NB4 (cell line): Measurements from ENCODE around the gene AP3S1.

ENCODE experiments used
- CTCF ChIP-seq: IDR thresholded peaks from one replicate; pipeline ENCODE4 v1.5.1; 2012; ENCODE audit warnings: low read depth, low read length
- MAX ChIP-seq: IDR thresholded peaks from 2 replicates; pipeline ENCODE4 v1.6.1; 2011; ENCODE audit warnings: low read depth, low read length
- MYC ChIP-seq: IDR thresholded peaks from 2 replicates; pipeline ENCODE4 v1.6.1; 2011; ENCODE audit warnings: low read depth, low read length
- POLR2A ChIP-seq: IDR thresholded peaks from 2 replicates; pipeline ENCODE4 v1.6.1; 2011; ENCODE audit warnings: mild to moderate bottlenecking; ENCODE audit not compliant: insufficient read length; ENCODE audit errors: extremely low read depth

GRCh38 chr5:115813719-115814118 lies 28.0 kb upstream of the AP3S1 start:
- no peak for TF ChIP-seq CTCF
- no peak for TF ChIP-seq POLR2A
- no peak for TF ChIP-seq MYC
- TF ChIP-seq MAX, result no peak
